Limb (tissue), 2 donors: ENCODE measurements around the gene TPSG1.
"Not testable (repeated sequence)": the region's sequence is repeated elsewhere in the genome, so short reads cannot be mapped to it uniquely, and the experiment has no call there.

Source experiments
- DNase-seq, 2 donors: peaks; one replicate each; pipeline ENCODE4 v3.0.0-alpha.2; 2016; ENCODE audit errors: extremely low spot score in 2 of 2

TPSG1 gene

GRCh38 chr16:1216681-1217400 lies 8.2 kb downstream of the TPSG1 start:
- no peak for DNase-seq

GRCh38 chr16:1216296-1216619 lies 8.8 kb downstream of the TPSG1 start:
- no peak for DNase-seq

GRCh38 chr16:1215574-1216295 lies 9.3 kb downstream of the TPSG1 start:
- no peak for DNase-seq

- DNase-seq, result no peak
Measured at GRCh38 chr16:1214719-1215118, 10.3 kb downstream of the TPSG1 start.

- DNase-seq, result no peak
Measured at GRCh38 chr16:1213796-1214372, 11.2 kb downstream of the TPSG1 start.

GRCh38 chr16:1213231-1213630 lies 11.8 kb downstream of the TPSG1 start:
- no peak for DNase-seq

- no peak for DNase-seq
Measured at GRCh38 chr16:1212616-1213194, 12.4 kb downstream of the TPSG1 start.

- DNase-seq, result no peak
Measured at GRCh38 chr16:1211451-1212268, 13.4 kb downstream of the TPSG1 start.

GRCh38 chr16:1210461-1210860 lies 14.6 kb downstream of the TPSG1 start:
- no peak for DNase-seq

GRCh38 chr16:1209081-1209480 lies 16.0 kb downstream of the TPSG1 start:
- DNase-seq, result no peak

GRCh38 chr16:1208239-1208830 lies 16.7 kb downstream of the TPSG1 start:
- no peak for DNase-seq

GRCh38 chr16:1206786-1207185 lies 18.3 kb downstream of the TPSG1 start:
- no peak for DNase-seq

GRCh38 chr16:1206326-1206725 lies 18.7 kb downstream of the TPSG1 start:
- no peak for DNase-seq

GRCh38 chr16:1204933-1205332 lies 20.1 kb downstream of the TPSG1 start:
- DNase-seq, result no peak

- no peak for DNase-seq
Measured at GRCh38 chr16:1202274-1202673, 22.8 kb downstream of the TPSG1 start.

GRCh38 chr16:1201444-1201843 lies 23.6 kb downstream of the TPSG1 start:
- no peak for DNase-seq

GRCh38 chr16:1200014-1200627 lies 24.9 kb downstream of the TPSG1 start:
- no peak for DNase-seq

GRCh38 chr16:1199347-1200013 lies 25.6 kb downstream of the TPSG1 start:
- no peak for DNase-seq

- not testable (repeated sequence) for DNase-seq
Measured at GRCh38 chr16:1198671-1199346, 26.3 kb downstream of the TPSG1 start.

- no peak for DNase-seq
Measured at GRCh38 chr16:1198194-1198593, 26.9 kb downstream of the TPSG1 start.
